NCI-H2196 treated with DMSO at 0.1 percent for 48 hours (cell line): Measurements from ENCODE around the gene ARID4A.
"Not testable (repeated sequence)": the region's sequence is repeated elsewhere in the genome, so short reads cannot be mapped to it uniquely, and the experiment has no call there.

Experiments
- DNase-seq: peaks from one replicate; lab custom pipeline; 2025; ENCODE audit not compliant: unreplicated experiment; lab: John Stamatoyannopoulos, UW

The ARID4A gene

GRCh38 chr14:58353516-58354299 lies 55.4 kb downstream of the ARID4A start:
- DNase-seq, result no peak

GRCh38 chr14:58354808-58355207 lies 56.5 kb downstream of the ARID4A start:
- DNase-seq, result no peak

- no peak for DNase-seq
Measured at GRCh38 chr14:58356268-58356667, 57.9 kb downstream of the ARID4A start.

- DNase-seq, result not testable (repeated sequence)
Measured at GRCh38 chr14:58362272-58362671, 63.9 kb downstream of the ARID4A start.

GRCh38 chr14:58362798-58363412 lies 64.5 kb downstream of the ARID4A start:
- DNase-seq, result peak; percentile 6

- no peak for DNase-seq
Measured at GRCh38 chr14:58364316-58364715, 66.0 kb downstream of the ARID4A start.

- DNase-seq, result no peak
Measured at GRCh38 chr14:58367296-58367695, 68.9 kb downstream of the ARID4A start.

- DNase-seq, result no peak
Measured at GRCh38 chr14:58368956-58369355, 70.6 kb downstream of the ARID4A start.

GRCh38 chr14:58376791-58377190 lies 78.4 kb downstream of the ARID4A start:
- DNase-seq, result no peak

- DNase-seq, result no peak
Measured at GRCh38 chr14:58390830-58391229, 92.5 kb downstream of the ARID4A start.

- DNase-seq, result no peak
Measured at GRCh38 chr14:58395562-58395811, 97.1 kb downstream of the ARID4A start.

- peak; percentile 54 for DNase-seq
Measured at GRCh38 chr14:58395812-58396788, 97.7 kb downstream of the ARID4A start, which contains the start of gene TOMM20L. Gene TOMM20L (plus strand): TSS chr14:58395930. CDS start chr14:58395958, 28 bp downstream.

GRCh38 chr14:58397156-58397555 lies 98.8 kb downstream of the ARID4A start:
- DNase-seq, result no peak

GRCh38 chr14:58398495-58398894 lies 100.1 kb downstream of the ARID4A start:
- DNase-seq, result no peak

- no peak for DNase-seq
Measured at GRCh38 chr14:58398895-58399294, 100.5 kb downstream of the ARID4A start.

- DNase-seq, result no peak
Measured at GRCh38 chr14:58401587-58401986, 103.2 kb downstream of the ARID4A start.

- no peak for DNase-seq
Measured at GRCh38 chr14:58408681-58409215, 110.4 kb downstream of the ARID4A start.

GRCh38 chr14:58414845-58415244 lies 116.5 kb downstream of the ARID4A start:
- no peak for DNase-seq

- no peak for DNase-seq
Measured at GRCh38 chr14:58415636-58416547, 117.5 kb downstream of the ARID4A start.

- not testable (repeated sequence) for DNase-seq
Measured at GRCh38 chr14:58416934-58417333, 118.6 kb downstream of the ARID4A start.
